BJ (cell line): ENCODE data around the gene BRI3BP. TPM values are rescaled to one million over a fixed set of nuclear protein-coding genes. Genes with fewer than 3 reads are reported as not detected.

Experiments used
- CTCF ChIA-PET: fragments of 350-600 bp; formaldehyde crosslinking; extraction: SDS; loops from one replicate; lab custom pipeline; 2021; ENCODE audit warnings: antibody characterized with exemption, inconsistent platforms; lab: Yijun Ruan, JAX
- POLR2A ChIA-PET: fragments of 300-600 bp; sonication (Branson Sonifier 250); formaldehyde crosslinking; extraction: SDS; loops from one replicate; lab custom pipeline; 2021; ENCODE audit warnings: antibody characterized with exemption; lab: Charles Lee
- DNase-seq: peaks from one replicate; pipeline ENCODE4 v3.0.0-alpha.2; 2011; ENCODE audit warnings: low read depth
- H3K27me3 ChIP-seq: 2 replicates; pipeline ENCODE4 v1.6.0; 2011; ENCODE audit warnings: low read length; ENCODE audit not compliant: control insufficient read depth, insufficient read depth
- H3K36me3 ChIP-seq: 2 replicates; pipeline ENCODE4 v1.5.1; 2011; ENCODE audit warnings: low read length; ENCODE audit not compliant: control insufficient read depth, insufficient read depth
- H3K4me3 ChIP-seq: 2 replicates; pipeline ENCODE4 v1.5.1; 2011; ENCODE audit warnings: low read depth, mild to moderate bottlenecking, control low read depth, low read length
- CTCF ChIP-seq: IDR thresholded peaks from 2 replicates; pipeline ENCODE4 v1.5.1; 2011; ENCODE audit warnings: low read depth, mild to moderate bottlenecking, control low read depth, inconsistent platforms, low read length, moderate library complexity; ENCODE audit not compliant: insufficient read depth
- polyA plus RNA-seq: library from polyadenylated mRNA; depleted of rRNA; stranded (reverse); fragments of >200 nt; gene quantifications from 2 replicates; pipeline ENCODE4 v1.2.3, GENCODE V29; 2011

Gene BRI3BP
- polyA plus RNA-seq, 1 experiment, result 1.9 TPM

GRCh38 chr12:124956571-124956970 is 36.9 kb upstream of the BRI3BP start:
- H3K27me3 ChIP-seq, result no peaks in the 10 kb centered on the region
- TF ChIP-seq CTCF, result no peak
- no peak for DNase-seq
- CTCF ChIA-PET, result interaction anchor here (3.3 kb wide), 1 partner anchor 16 kb away, joined by 12 read pairs; no protein-coding TSS in a partner anchor
- H3K4me3 ChIP-seq, result no peak overlapping the region
- POLR2A ChIA-PET, result no interaction called here
- peaks cover 21% of the 10 kb centered on the region for H3K36me3 ChIP-seq

- DNase-seq, result no peak
- H3K36me3 ChIP-seq, result peaks cover 26% of the 10 kb centered on the region
- CTCF ChIA-PET, result no interaction called here
- H3K4me3 ChIP-seq, result no peak overlapping the region
- POLR2A ChIA-PET, result no interaction called here
- H3K27me3 ChIP-seq, result no peaks in the 10 kb centered on the region
- no peak for TF ChIP-seq CTCF
These were observed 32.4 kb upstream of the BRI3BP start for GRCh38 chr12:124961055-124961454.

GRCh38 chr12:124963211-124963610 is 30.2 kb upstream of the BRI3BP start:
- CTCF ChIA-PET, result no interaction called here
- POLR2A ChIA-PET, result no interaction called here
- Histone ChIP-seq H3K4me3 (no peak overlapping the region), H3K36me3 (peaks cover 25% of the 10 kb centered on the region), H3K27me3 (no peaks in the 10 kb centered on the region)
- no peak for DNase-seq
- no peak for TF ChIP-seq CTCF

GRCh38 chr12:124964251-124964650 is 29.2 kb upstream of the BRI3BP start:
- POLR2A ChIA-PET, result no interaction called here
- Histone ChIP-seq H3K36me3 (peaks cover 28% of the 10 kb centered on the region), H3K4me3 (no peak overlapping the region), H3K27me3 (no peaks in the 10 kb centered on the region)
- CTCF ChIA-PET, result no interaction called here
- TF ChIP-seq CTCF, result no peak
- no peak for DNase-seq

- H3K4me3 ChIP-seq, result no peak overlapping the region
- TF ChIP-seq CTCF, result no peak
- H3K36me3 ChIP-seq, result peaks cover 26% of the 10 kb centered on the region
- H3K27me3 ChIP-seq, result no peaks in the 10 kb centered on the region
- DNase-seq, result no peak
- CTCF ChIA-PET, result no interaction called here
- POLR2A ChIA-PET, result no interaction called here
These were observed 28.5 kb upstream of the BRI3BP start for GRCh38 chr12:124964836-124965462.
